GM23338 (cell line): ENCODE measurements around the gene SCFD2. TPM values are rescaled to one million over a fixed set of nuclear protein-coding genes. Genes with fewer than 3 reads are reported as not detected.

ENCODE experiments used
- ATAC-seq: fragments of 200-7000 bp; cut with Tn5 transposase; 3 replicates; pipeline ENCODE4 v1.9.1; 2020
- DNase-seq: peaks from one replicate; pipeline ENCODE4 v3.0.0-alpha.2; 2015; ENCODE audit warnings: low spot score
- H2AFZ ChIP-seq: fragments of 200-600 bp; sonication (generic); 2 replicates; pipeline ENCODE4 v1.8.0; 2016; ENCODE audit warnings: antibody characterized with exemption, mild to moderate bottlenecking, moderate library complexity
- H3F3A ChIP-seq: fragments of 200-600 bp; sonication (generic); replicated peaks from 2 replicates; pipeline ENCODE4 v1.8.0; 2017; ENCODE audit warnings: antibody characterized with exemption, mixed run types, low read depth
- H3K27ac ChIP-seq: fragments of 200-600 bp; sonication (generic); 2 replicates; pipeline ENCODE4 v1.6.1; 2016; ENCODE audit warnings: low read depth
- H3K27me3 ChIP-seq: fragments of 200-600 bp; sonication (generic); 2 replicates; pipeline ENCODE4 v1.8.0; 2016; ENCODE audit warnings: mild to moderate bottlenecking, mixed run types, moderate library complexity; ENCODE audit not compliant: insufficient read depth
- H3K36me3 ChIP-seq: fragments of 200-600 bp; sonication (generic); 2 replicates; pipeline ENCODE4 v1.8.0; 2016; ENCODE audit warnings: mild to moderate bottlenecking; ENCODE audit not compliant: insufficient read depth
- H3K4me1 ChIP-seq: fragments of 200-600 bp; sonication (generic); 2 replicates; pipeline ENCODE4 v1.8.0; 2016; ENCODE audit warnings: mild to moderate bottlenecking, moderate library complexity; ENCODE audit not compliant: insufficient read depth
- H3K4me2 ChIP-seq: fragments of 200-600 bp; sonication (generic); 2 replicates; pipeline ENCODE4 v1.7.1; 2017; ENCODE audit warnings: mixed run types
- H3K4me3 ChIP-seq: fragments of 200-600 bp; sonication (generic); 2 replicates; pipeline ENCODE4 v1.6.1; 2016; ENCODE audit warnings: mixed run types
- H3K79me2 ChIP-seq: fragments of 200-600 bp; sonication (generic); replicated peaks from 2 replicates; pipeline ENCODE4 v1.8.0; 2017; ENCODE audit warnings: mild to moderate bottlenecking; ENCODE audit not compliant: insufficient read depth
- H3K9me2 ChIP-seq: fragments of 200-600 bp; sonication (generic); 2 replicates; pipeline ENCODE4 v1.8.0; 2017; ENCODE audit not compliant: insufficient read depth
- H4K20me1 ChIP-seq: fragments of 200-600 bp; sonication (generic); replicated peaks from 2 replicates; pipeline ENCODE4 v1.8.0; 2017; ENCODE audit warnings: mild to moderate bottlenecking; ENCODE audit not compliant: insufficient read depth
- H3K27ac Mint-ChIP-seq: 2 replicates; pipeline ENCODE4 v1.8.0; 2020; ENCODE audit warnings: inconsistent platforms, mild to moderate bottlenecking, moderate library complexity, mixed read lengths
- H3K27me3 Mint-ChIP-seq: 3 replicates; pipeline ENCODE4 v1.8.0; 2022; ENCODE audit warnings: low read depth, mild to moderate bottlenecking, moderate library complexity, mixed read lengths, inconsistent platforms; ENCODE audit not compliant: insufficient read depth, poor library complexity
- H3K36me3 Mint-ChIP-seq: 3 replicates; pipeline ENCODE4 v1.8.0; 2021; ENCODE audit warnings: low read depth, mild to moderate bottlenecking, inconsistent platforms, moderate library complexity, mixed read lengths
- H3K4me1 Mint-ChIP-seq: 3 replicates; pipeline ENCODE4 v1.8.0; 2020; ENCODE audit warnings: mild to moderate bottlenecking, inconsistent platforms, mixed read lengths
- H3K4me3 Mint-ChIP-seq: 3 replicates; pipeline ENCODE4 v1.8.0; 2021; ENCODE audit warnings: moderate library complexity, mild to moderate bottlenecking, inconsistent platforms, mixed read lengths
- H3K9me3 Mint-ChIP-seq: 3 replicates; pipeline ENCODE4 v1.8.0; 2020; ENCODE audit warnings: moderate library complexity, mild to moderate bottlenecking, inconsistent platforms, mixed read lengths
- CTCF ChIP-seq, 2 experiments: fragments of 200-600 bp in 1 of 2; sonication (generic) in 1 of 2; conservative IDR thresholded peaks; 2 replicates each; pipeline versions ENCODE4 v1.5.1 to v1.6.1; 2016 to 2017; ENCODE audit warnings: antibody characterized with exemption in 2 of 2, low read depth in 2 of 2, mild to moderate bottlenecking in 2 of 2, moderate library complexity in 1 of 2
- ETS1 ChIP-seq: IDR thresholded peaks from 2 replicates; pipeline ENCODE4 v1.6.1; 2016; ENCODE audit warnings: antibody characterized with exemption
- EZH2phosphoT487 ChIP-seq: fragments of 200-600 bp; sonication (generic); IDR thresholded peaks from one replicate; pipeline ENCODE4 v1.8.1; 2018; ENCODE audit warnings: antibody characterized with exemption; ENCODE audit not compliant: unreplicated experiment
- JUNB ChIP-seq: IDR thresholded peaks from one replicate; pipeline ENCODE4 v1.6.1; 2016; ENCODE audit warnings: antibody characterized with exemption; ENCODE audit not compliant: unreplicated experiment
- NANOG ChIP-seq: IDR thresholded peaks from 2 replicates; pipeline ENCODE4 v1.6.1; 2016; ENCODE audit warnings: antibody characterized with exemption, borderline replicate concordance
- POLR2AphosphoS5 ChIP-seq: IDR thresholded peaks from 2 replicates; pipeline ENCODE4 v1.6.1; 2016; ENCODE audit warnings: antibody characterized with exemption, low read depth
- REST ChIP-seq: IDR thresholded peaks from one replicate; pipeline ENCODE4 v1.6.1; 2018; ENCODE audit warnings: antibody characterized with exemption; ENCODE audit not compliant: unreplicated experiment
- STAT1 ChIP-seq: IDR thresholded peaks from one replicate; pipeline ENCODE4 v1.6.1; 2016; ENCODE audit warnings: antibody characterized with exemption; ENCODE audit not compliant: unreplicated experiment
- ZNF462 ChIP-seq: fragments of 250-450 bp; sonication (Bioruptor Pico); IDR thresholded peaks from 2 replicates; pipeline ENCODE4 v1.5.0; 2020; ENCODE audit warnings: mild to moderate bottlenecking, moderate library complexity
- polyA plus RNA-seq: library from polyadenylated mRNA; unstranded; fragments of >200 nt; fragmentation: Nextera tagmentation; extraction: Ambion mirVana; gene quantifications from 2 replicates; pipeline ENCODE4 v1.2.1, GENCODE V29; 2016
- total RNA-seq: library from RNA; depleted of rRNA; stranded (reverse); fragments of >200 nt; shearing (Covaris generic); gene quantifications from 2 replicates; pipeline ENCODE4 v1.2.3, GENCODE V29; 2014

SCFD2 gene
- total and polyA plus RNA-seq, 2 experiments from 2014 or later: 5.7 to 17.5 TPM

GRCh38 chr4:53367721-53368120, 1.9 kb upstream of the SCFD2 start (continued):
- TF ChIP-seq CTCF (conservative IDR thresholded peaks at IDR 0.05; ENCODE audit: low read depth in 2 of 2): no peak
- no peak for TF ChIP-seq EZH2phosphoT487
- TF ChIP-seq NANOG: no peak
- TF ChIP-seq STAT1: no peak

GRCh38 chr4:53366301-53366716, 448 bp upstream of the SCFD2 start:
- Mint-ChIP-seq H3K36me3 (peaks cover 4% of the 10 kb centered on the region; the same call in 1 of the 3 replicates), H3K9me3 (no peaks in the 10 kb centered on the region), H3K4me1 (peaks cover 10% of the 10 kb centered on the region), H3K4me3 (peak overlapping the region; percentile 94), H3K27me3 (peaks cover 16% of the 10 kb centered on the region), H3K27ac (peak overlapping the region; percentile 79; the same call in 1 of the 2 replicates)
- Histone ChIP-seq H3K4me1 (peaks cover 12% of the 10 kb centered on the region; the same call in 1 of the 2 replicates), H4K20me1 (no peaks in the 10 kb centered on the region), H3K27me3 (peaks cover 22% of the 10 kb centered on the region; the same call in 1 of the 2 replicates), H3K4me2 (peak overlapping the region; percentile 98), H3K36me3 (no peaks in the 10 kb centered on the region), H3K4me3 (peak overlapping the region; percentile 93), H3F3A (no peaks in the 10 kb centered on the region), H3K27ac (no peak overlapping the region), H2AFZ (peak overlapping the region; percentile 92), H3K9me2 (peaks cover 8% of the 10 kb centered on the region; the same call in 1 of the 2 replicates), H3K79me2 (peaks cover 21% of the 10 kb centered on the region)
- DNase-seq: no peak
- ATAC-seq: no peak
- TF ChIP-seq EZH2phosphoT487: no peak
- no peak for TF ChIP-seq STAT1
- TF ChIP-seq REST: no peak
- TF ChIP-seq ZNF462 (CRISPR knock-in tag): no peak
- no peak for TF ChIP-seq JUNB
- TF ChIP-seq POLR2AphosphoS5: no peak
- no peak for TF ChIP-seq CTCF (conservative IDR thresholded peaks at IDR 0.05; ENCODE audit: low read depth in 2 of 2)
- no peak for TF ChIP-seq NANOG
- TF ChIP-seq ETS1: no peak
